Measurements from ENCODE around the gene LIMS2.

The LIMS2 gene

GRCh38 chr2:127673291-127674069 is 1.9 kb downstream of the LIMS2 start:
- no peak for DNase-seq

GRCh38 chr2:127672341-127673224 is 2.7 kb downstream of the LIMS2 start:
- no peak for DNase-seq

DNA sequence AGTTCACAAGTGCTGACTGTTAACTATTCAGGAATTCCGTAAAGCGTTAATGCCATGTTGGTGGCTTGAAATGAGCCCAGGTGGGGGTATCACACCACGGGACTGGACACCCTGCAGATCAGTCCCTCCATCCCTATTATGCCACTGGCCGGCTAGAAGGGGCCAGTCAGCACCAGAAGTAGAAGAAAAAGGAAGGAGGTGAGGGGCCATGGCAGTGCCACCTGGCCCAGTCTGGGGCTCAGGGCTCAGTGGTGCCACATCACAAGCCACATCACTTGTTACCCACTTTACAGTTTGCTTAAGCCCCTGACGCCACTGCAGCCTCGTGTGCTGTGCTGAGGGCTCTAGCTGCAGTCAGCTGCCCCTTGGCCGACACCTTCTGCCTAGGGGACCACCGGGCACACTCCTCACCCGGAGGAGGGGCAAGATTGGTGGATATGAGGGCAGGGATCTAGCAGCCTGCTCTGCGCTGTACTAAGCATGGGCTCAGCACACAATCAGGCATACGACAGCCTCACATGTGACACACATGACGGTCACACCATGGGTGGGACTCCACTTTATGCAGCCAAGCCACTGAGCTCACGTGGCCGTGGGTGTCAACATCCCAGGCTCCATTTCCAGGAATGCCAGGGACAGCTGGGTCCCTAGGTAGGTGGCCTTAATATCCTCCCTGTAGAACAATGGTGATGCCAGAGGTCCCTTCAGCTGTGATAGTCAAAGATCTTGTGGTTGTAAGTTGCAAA is 3.6 kb downstream of the LIMS2 start:
- no peak for DNase-seq

GRCh38 chr2:127670957-127671290 is 4.4 kb downstream of the LIMS2 start:
- DNase-seq: no peak

DNA sequence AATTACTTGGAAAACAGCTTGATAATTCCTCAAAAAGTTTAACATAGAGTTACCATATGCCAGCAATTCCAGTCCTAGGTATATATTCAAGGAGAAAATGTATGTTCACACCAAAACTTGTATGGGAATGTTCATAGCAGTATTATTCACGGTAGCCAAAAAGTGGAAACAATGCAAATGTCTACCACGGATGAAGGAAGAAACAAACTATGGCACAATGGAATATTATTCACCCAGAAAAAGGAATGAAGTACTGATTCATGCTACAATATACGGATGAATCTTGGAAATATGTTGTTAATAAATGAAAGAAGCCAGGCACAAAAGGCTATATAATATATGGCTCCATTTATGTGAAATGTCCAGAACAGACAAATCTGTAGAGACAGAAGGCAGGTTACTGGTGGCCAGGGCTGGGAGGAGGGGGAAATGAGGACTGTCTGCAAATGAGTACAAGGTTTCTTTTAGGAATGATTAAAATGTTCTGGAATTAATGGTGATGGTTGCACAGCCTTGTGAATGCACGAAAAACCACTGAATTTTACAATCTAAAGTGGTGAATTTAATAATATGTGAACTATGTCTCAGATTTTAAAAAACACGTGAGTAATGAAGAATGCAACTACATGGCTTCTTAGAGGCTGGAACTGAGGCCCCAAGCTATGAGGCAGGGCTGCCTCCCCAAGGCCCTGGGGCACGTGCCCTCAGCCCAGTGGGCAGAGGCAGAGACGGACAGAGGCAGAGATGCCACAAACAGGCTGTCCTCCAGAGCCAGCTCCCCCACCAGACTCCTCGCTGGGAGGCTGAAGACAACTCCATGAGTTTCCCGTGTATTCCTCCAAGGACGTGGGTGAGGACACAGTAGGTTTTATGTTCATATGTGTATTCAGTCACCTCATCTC is 5.0 kb downstream of the LIMS2 start:
- DNase-seq: no peak

GRCh38 chr2:127669056-127669455 is 6.3 kb downstream of the LIMS2 start:
- DNase-seq: no peak

GRCh38 chr2:127665267-127665893 is 9.9 kb downstream of the LIMS2 start:
- DNase-seq: no peak

DNA sequence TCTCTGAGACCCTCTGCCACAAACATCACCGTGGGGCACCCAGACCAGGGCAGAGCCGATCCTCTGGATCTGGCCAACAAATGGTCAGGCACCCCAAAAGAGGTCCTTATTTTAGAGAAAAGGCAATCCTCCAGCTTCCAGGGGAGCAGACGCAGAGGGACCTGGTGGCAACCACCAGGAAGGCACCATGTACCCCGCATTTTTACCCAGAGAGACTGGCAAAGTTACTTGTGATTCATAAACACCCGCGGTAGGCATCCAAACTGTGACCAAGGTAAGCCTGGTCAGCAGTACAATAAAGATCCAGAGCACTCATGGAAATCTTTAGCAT is 10.5 kb downstream of the LIMS2 start:
- no peak for DNase-seq

DNA sequence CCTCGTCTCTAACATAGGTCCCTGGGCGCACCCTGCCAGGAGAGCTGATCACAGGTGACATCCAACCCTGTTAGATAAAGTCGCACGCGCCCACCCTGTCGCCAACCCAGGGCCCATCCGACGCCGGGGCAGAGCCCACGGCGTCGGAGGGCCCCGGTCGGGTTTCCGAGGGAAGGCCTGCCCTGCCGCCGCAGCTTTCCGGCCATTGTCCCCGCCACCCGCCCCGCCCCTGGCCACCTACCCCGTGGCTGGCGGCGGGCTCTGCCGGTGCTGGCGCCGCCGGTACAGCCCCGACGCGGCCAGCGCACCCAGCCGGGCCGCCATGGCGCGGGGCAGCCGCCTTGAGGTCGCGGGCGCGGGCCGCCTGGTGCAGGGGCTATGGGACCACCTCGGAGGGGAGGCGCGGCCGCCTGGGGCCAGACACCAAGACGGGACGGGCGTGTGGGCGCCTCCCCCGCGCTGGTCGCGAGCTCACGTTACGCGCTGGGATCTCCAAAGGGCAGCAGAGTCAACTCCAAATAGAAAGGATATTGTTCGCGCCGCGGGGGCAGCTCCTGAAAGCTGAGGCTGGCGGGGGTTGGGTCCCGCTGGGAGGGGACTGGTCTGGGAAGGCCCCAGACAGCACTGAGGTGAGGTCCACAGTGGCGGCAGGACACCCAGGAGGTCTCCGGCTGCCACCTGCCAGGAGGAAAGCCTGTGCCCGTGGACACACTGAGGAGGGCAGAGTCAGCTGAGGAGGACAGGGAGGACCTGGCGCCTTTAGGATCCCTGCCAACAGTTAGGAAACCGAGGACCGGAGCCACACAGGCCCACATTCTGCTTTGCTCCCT is 11.1 kb downstream of the LIMS2 start:
- no peak for DNase-seq

DNA sequence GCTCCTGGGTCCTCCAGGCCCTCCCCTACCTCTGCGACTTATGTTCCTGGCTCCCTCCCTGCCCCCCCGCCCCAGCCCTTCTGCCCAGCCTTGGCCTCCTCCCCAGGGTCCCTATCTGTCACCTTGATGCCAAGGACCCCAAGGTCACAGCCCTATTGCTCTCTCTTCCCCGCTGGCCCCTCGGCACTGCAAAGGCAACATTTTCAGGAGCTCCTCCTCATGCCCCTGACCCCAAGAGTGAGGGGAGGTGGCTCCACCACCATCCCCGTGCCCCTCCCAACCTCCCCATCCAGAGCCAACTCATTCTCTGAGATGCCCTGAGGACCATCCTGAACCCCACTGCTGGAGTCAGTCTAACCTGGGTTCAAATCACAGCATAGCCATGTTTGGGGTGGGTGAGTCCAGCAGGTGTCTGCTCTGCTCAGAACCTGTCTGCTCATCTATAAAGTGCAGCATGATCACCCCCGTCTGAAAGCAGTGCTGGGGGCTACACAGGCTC is 11.7 kb downstream of the LIMS2 start:
- no peak for DNase-seq

DNA sequence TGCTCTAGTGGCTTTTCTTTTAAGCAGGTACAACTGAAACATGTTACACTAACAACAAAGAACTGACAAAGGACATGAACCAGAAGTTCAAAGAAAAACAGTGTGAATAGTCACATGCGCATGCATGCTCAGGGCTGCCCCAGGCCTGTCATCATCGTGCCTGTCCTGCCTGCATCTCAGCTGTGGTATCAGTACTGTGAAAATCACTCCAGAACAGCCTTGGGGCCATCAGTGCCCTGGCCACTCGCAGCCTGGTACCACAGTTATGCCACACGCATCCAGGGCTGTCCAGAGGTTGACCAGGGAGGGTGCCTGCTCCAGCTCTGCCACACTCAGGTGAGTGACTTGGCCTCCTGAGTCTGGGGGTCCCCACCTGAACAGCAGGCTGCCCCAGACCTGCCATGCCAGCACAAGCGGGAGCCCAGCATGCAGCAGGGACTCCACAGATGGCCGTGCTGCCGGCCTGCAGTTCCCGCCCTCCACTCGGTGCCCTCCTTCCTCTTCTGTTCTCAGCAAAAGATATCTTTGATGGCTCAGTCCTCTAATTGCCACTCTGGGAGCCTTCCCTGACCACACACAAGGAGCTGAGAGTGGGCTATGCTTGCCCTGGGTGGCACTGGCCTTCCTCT is 12.3 kb downstream of the LIMS2 start:
- no peak for DNase-seq

DNA sequence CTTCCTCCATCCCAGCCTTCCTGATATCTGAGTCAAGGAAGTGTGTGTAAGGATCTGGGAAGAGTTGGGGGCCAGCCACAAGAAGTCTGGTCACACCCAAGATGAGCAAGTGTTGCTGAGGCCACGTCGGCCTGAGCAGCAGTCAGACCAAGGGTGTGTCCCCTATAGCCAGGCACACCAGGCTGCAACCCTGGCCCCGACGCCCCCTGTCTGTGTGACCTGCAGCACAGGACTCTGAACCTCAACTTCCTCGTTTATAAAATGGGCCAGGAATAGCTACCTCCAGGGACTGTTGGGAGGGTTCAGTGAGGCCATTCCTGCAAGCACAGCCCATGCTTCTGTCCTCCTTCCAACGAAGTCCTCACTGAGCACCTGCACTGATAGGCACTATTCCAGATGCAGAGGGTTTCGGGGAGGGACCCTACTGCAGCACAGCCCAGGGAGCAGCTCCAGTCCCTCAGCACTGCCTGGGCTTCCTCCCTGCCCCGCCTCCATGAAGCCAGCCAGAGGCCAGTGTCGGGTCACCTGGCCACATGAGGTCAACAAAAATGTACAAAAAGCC is 13.3 kb downstream of the LIMS2 start:
- DNase-seq: no peak

DNA sequence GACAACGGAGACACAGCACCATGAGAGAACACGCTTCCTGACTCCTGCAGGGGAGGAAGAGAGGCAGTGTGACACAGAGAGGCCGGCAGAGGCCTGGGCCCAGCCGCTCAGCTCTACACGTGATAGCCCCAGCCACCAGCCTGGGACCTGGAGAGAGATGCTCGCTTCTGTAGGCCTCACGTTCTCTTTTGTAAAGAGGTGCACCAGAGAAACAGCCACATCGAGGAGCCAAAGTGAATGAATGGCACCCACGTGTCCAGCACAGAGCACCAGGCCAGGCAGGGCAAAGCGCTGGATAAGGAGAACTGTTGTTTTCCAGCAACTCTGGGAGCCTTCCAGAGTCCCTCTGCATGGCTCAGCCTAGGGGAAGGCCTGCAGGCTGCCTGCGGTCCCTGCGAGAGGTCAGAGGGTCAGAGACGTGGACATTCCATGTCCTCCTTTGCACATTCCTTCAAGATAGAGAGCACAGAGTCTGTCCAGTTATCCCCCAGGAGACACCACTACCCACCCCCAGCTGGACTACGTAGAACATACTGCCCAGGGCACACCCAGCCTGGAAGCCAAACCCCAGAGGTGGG is 14.2 kb downstream of the LIMS2 start:
- DNase-seq: no peak

GRCh38 chr2:127660291-127660578 is 15.1 kb downstream of the LIMS2 start:
- no peak for DNase-seq

- no peak for DNase-seq
These were observed 15.7 kb downstream of the LIMS2 start for GRCh38 chr2:127659408-127660290.

- peak; percentile 76 for DNase-seq
These were observed 16.5 kb downstream of the LIMS2 start for GRCh38 chr2:127658641-127659407.

DNA sequence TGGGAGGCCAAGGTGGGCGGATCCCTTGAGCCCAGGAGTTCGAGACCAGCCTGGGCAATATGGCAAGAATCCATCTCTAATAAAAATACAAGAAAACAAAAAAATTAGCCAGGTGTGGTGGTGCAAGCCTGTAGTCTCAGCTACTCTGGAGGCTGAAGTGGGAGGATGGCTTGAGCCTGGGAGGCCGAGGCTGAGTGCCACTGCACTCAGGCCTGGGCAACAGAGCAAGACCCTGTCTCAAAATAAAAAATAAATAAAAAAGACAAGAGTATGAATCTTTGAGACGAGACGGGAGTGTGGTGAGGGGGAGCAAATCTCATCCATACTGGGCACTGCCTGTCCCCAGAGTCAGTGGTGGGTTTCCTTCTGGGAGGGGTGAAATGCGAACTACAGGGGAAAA is 17.2 kb downstream of the LIMS2 start:
- DNase-seq: no peak

GRCh38 chr2:127657232-127657595 is 18.1 kb downstream of the LIMS2 start:
- no peak for DNase-seq

Data from NCI-H2171 treated with DMSO at 0.1 percent for 48 hours (cell line).